ENCODE data around the gene PDE8B.

PDE8B gene

GRCh38 chr5:77437194-77437593 is 226.7 kb downstream of the PDE8B start:
- TF ChIP-seq CTCF (IDR thresholded peaks at IDR 0.05; ENCODE audit: low read length, missing control alignments), result no peak
- DNase-seq (ENCODE audit: low read depth), result no peak
- no peak overlapping the region for H3K4me3 ChIP-seq (replicated peaks; ENCODE audit: low read depth, low read length)

- DNase-seq (ENCODE audit: low read depth), result no peak
- H3K4me3 ChIP-seq (replicated peaks; ENCODE audit: low read depth, low read length), result no peak overlapping the region
- no peak for TF ChIP-seq CTCF (IDR thresholded peaks at IDR 0.05; ENCODE audit: low read length, missing control alignments)
Measured at GRCh38 chr5:77438071-77438470, 227.6 kb downstream of the PDE8B start.

GRCh38 chr5:77443670-77444069 is 233.2 kb downstream of the PDE8B start:
- H3K4me3 ChIP-seq (replicated peaks; ENCODE audit: low read depth, low read length), result no peak overlapping the region
- no peak for DNase-seq (ENCODE audit: low read depth)
- no peak for TF ChIP-seq CTCF (IDR thresholded peaks at IDR 0.05; ENCODE audit: low read length, missing control alignments)

GRCh38 chr5:77444356-77444755 is 233.9 kb downstream of the PDE8B start:
- no peak for TF ChIP-seq CTCF (IDR thresholded peaks at IDR 0.05; ENCODE audit: low read length, missing control alignments)
- H3K4me3 ChIP-seq (replicated peaks; ENCODE audit: low read depth, low read length), result no peak overlapping the region
- DNase-seq (ENCODE audit: low read depth), result no peak

- TF ChIP-seq CTCF (IDR thresholded peaks at IDR 0.05; ENCODE audit: low read length, missing control alignments), result no peak
- no peak overlapping the region for H3K4me3 ChIP-seq (replicated peaks; ENCODE audit: low read depth, low read length)
- DNase-seq (ENCODE audit: low read depth), result no peak
Measured at GRCh38 chr5:77448831-77449230, 238.4 kb downstream of the PDE8B start.

GRCh38 chr5:77449277-77449676 is 238.8 kb downstream of the PDE8B start:
- DNase-seq (ENCODE audit: low read depth), result no peak
- no peak for TF ChIP-seq CTCF (IDR thresholded peaks at IDR 0.05; ENCODE audit: low read length, missing control alignments)

GRCh38 chr5:77449981-77450380 is 239.5 kb downstream of the PDE8B start:
- no peak for TF ChIP-seq CTCF (IDR thresholded peaks at IDR 0.05; ENCODE audit: low read length, missing control alignments)
- DNase-seq (ENCODE audit: low read depth), result peak; percentile 31

More at GRCh38 chr5:77449277-77449676, 238.8 kb downstream of the PDE8B start:
- H3K4me3 ChIP-seq (replicated peaks; ENCODE audit: low read depth, low read length), result no peak overlapping the region

More at GRCh38 chr5:77449981-77450380, 239.5 kb downstream of the PDE8B start:
- no peak overlapping the region for H3K4me3 ChIP-seq (replicated peaks; ENCODE audit: low read depth, low read length)

Data from fibroblast of pulmonary artery (primary cell).